Neuronal stem cell (in vitro differentiated cells): Measurements from ENCODE around the gene KCNAB1.
A peak's percentile ranks its signal among the peaks of the same experiment; 100 is the strongest.
"Not testable (repeated sequence)": the region's sequence is repeated elsewhere in the genome, so short reads cannot be mapped to it uniquely, and the experiment has no call there.

ENCODE experiments used
- DNase-seq: peaks from one replicate; pipeline ENCODE4 v3.0.0-alpha.2; 2013; ENCODE audit warnings: low spot score
- H2AFZ ChIP-seq: one replicate; pipeline ENCODE4 v1.6.1; 2013; ENCODE audit warnings: mild to moderate bottlenecking, low read length, inconsistent platforms
- H2AK5ac ChIP-seq: 2 replicates; pipeline ENCODE4 v1.6.1; 2013; ENCODE audit warnings: low read depth, mild to moderate bottlenecking, inconsistent platforms, low read length, moderate library complexity, mixed read lengths
- H2BK120ac ChIP-seq: 2 replicates; pipeline ENCODE4 v1.6.1; 2013; ENCODE audit warnings: low read depth, mild to moderate bottlenecking, inconsistent platforms, low read length, moderate library complexity, mixed read lengths
- H2BK12ac ChIP-seq: one replicate; pipeline ENCODE4 v1.6.1; 2013; ENCODE audit warnings: low read length, inconsistent platforms
- H2BK15ac ChIP-seq: 2 replicates; pipeline ENCODE4 v1.6.1; 2013; ENCODE audit warnings: mild to moderate bottlenecking, low read length, inconsistent platforms, mixed read lengths
- H2BK5ac ChIP-seq: one replicate; pipeline ENCODE4 v1.6.1; 2013; ENCODE audit warnings: inconsistent platforms, mild to moderate bottlenecking, low read length, moderate library complexity
- H3K14ac ChIP-seq: one replicate; pipeline ENCODE4 v1.6.1; 2013; ENCODE audit warnings: low read length, inconsistent platforms
- H3K18ac ChIP-seq: 2 replicates; pipeline ENCODE4 v1.6.1; 2013; ENCODE audit warnings: low read length, inconsistent platforms
- H3K23ac ChIP-seq: 2 replicates; pipeline ENCODE4 v1.6.1; 2013; ENCODE audit warnings: low read depth, mild to moderate bottlenecking, mixed read lengths, low read length, inconsistent platforms; ENCODE audit not compliant: poor library complexity
- H3K27ac ChIP-seq: replicated peaks from 3 replicates; pipeline ENCODE4 v1.5.1; 2013; ENCODE audit warnings: low read length, inconsistent platforms
- H3K27me3 ChIP-seq, 3 experiments: 2 replicates each; pipeline ENCODE4 v1.6.1; 2013; ENCODE audit warnings: low read length in 3 of 3, mild to moderate bottlenecking in 2 of 3, inconsistent platforms in 1 of 3, low read depth in 1 of 3, mixed read lengths in 1 of 3, moderate library complexity in 1 of 3; ENCODE audit not compliant: control insufficient read depth in 3 of 3, insufficient read depth in 3 of 3
- H3K36me3 ChIP-seq, 2 donors: replicated peaks in 1 of 2; 2 replicates each; pipeline ENCODE4 v1.6.1; 2013; ENCODE audit warnings: low read length in 2 of 2; ENCODE audit not compliant: control insufficient read depth in 2 of 2, insufficient read depth in 2 of 2
- H3K4ac ChIP-seq: 2 replicates; pipeline ENCODE4 v1.6.1; 2013; ENCODE audit warnings: inconsistent platforms, mild to moderate bottlenecking, low read length, moderate library complexity
- H3K4me1 ChIP-seq, 2 donors: 1 replicate in 1 of 2; 2 replicates in 1 of 2; pipeline ENCODE4 v1.6.1; 2013; ENCODE audit warnings: low read length in 2 of 2, low read depth in 1 of 2; ENCODE audit not compliant: control insufficient read depth in 2 of 2, insufficient read depth in 1 of 2
- H3K4me2 ChIP-seq: one replicate; pipeline ENCODE4 v1.6.1; 2013; ENCODE audit warnings: mild to moderate bottlenecking, low read length, inconsistent platforms; ENCODE audit not compliant: insufficient read depth, poor library complexity, severe bottlenecking
- H3K4me3 ChIP-seq, 2 donors: 2 replicates each; pipeline ENCODE4 v1.5.1; 2013; ENCODE audit warnings: low read length in 2 of 2, mild to moderate bottlenecking in 2 of 2, inconsistent platforms in 1 of 2, moderate library complexity in 1 of 2
- H3K79me1 ChIP-seq: one replicate; pipeline ENCODE4 v1.6.1; 2013; ENCODE audit warnings: low read depth, mild to moderate bottlenecking, inconsistent platforms, low read length, moderate library complexity
- H3K9ac ChIP-seq: one replicate; pipeline ENCODE4 v1.6.1; 2013; ENCODE audit warnings: mild to moderate bottlenecking, low read depth, low read length, inconsistent platforms; ENCODE audit not compliant: poor library complexity
- H3K9me3 ChIP-seq, 2 donors: replicated peaks in 1 of 2; 2 replicates each; pipeline versions ENCODE3 to v1.6.1; 2013; ENCODE audit warnings: low read length in 2 of 2, mild to moderate bottlenecking in 2 of 2, inconsistent platforms in 1 of 2, low read depth in 1 of 2, mixed read lengths in 1 of 2, moderate library complexity in 1 of 2; ENCODE audit not compliant: control insufficient read depth in 2 of 2, insufficient read depth in 1 of 2
- H4K8ac ChIP-seq: one replicate; pipeline ENCODE4 v1.6.1; 2013; ENCODE audit warnings: low read depth, mild to moderate bottlenecking, inconsistent platforms, low read length, moderate library complexity
- H4K91ac ChIP-seq: one replicate; pipeline ENCODE4 v1.6.1; 2013; ENCODE audit warnings: low read length, low read depth, mild to moderate bottlenecking, inconsistent platforms; ENCODE audit not compliant: poor library complexity
- WGBS, 2 donors: extraction: QIAGEN DNeasy Blood & Tissue Kit; methylation state at CpG; one replicate each; pipeline ENCODE4 v1.1.7; 2013; ENCODE audit warnings: missing lambda C conversion rate in 2 of 2, mixed read lengths in 1 of 2; ENCODE audit not compliant: insufficient read length in 2 of 2, insufficient replicate concordance in 1 of 2; ENCODE audit errors: extremely low coverage in 2 of 2; 5-methylcytosine and 5-hydroxymethylcytosine counted together

The KCNAB1 gene

GRCh38 chr3:156197152-156197551 is 76.8 kb downstream of the KCNAB1 start:
- not testable (repeated sequence) for H3K18ac ChIP-seq, H4K8ac ChIP-seq, H3K9me3 ChIP-seq, H2AK5ac ChIP-seq, H3K79me1 ChIP-seq, H3K36me3 ChIP-seq, H3K14ac ChIP-seq, H3K27ac ChIP-seq, H4K91ac ChIP-seq, H3K4me1 ChIP-seq, H3K9ac ChIP-seq, H3K23ac ChIP-seq, DNase-seq, H2BK15ac ChIP-seq, H2BK120ac ChIP-seq, H2BK5ac ChIP-seq, H3K4me3 ChIP-seq, H3K27me3 ChIP-seq, H3K4ac ChIP-seq, H2AFZ ChIP-seq, H3K4me2 ChIP-seq, H2BK12ac ChIP-seq
- no CpG with 5 or more reads among the region's 3 CpGs for WGBS, 2 donors

GRCh38 chr3:156201411-156202405 is 81.3 kb downstream of the KCNAB1 start:
- Histone ChIP-seq H2AK5ac (no peak overlapping the region), H3K4me1 (peaks cover 0 to 2% of the 10 kb centered on the region in 2 donors), H2BK120ac (no peak overlapping the region), H3K27me3 (peaks cover 0 to 2% (median 0%) of the 10 kb centered on the region in 3 experiments), H3K14ac (no peak overlapping the region), H3K23ac (no peak overlapping the region), H3K4me2 (no peak overlapping the region), H2BK12ac (no peak overlapping the region), H3K18ac (no peak overlapping the region), H3K9ac (no peak overlapping the region), H2BK15ac (no peak overlapping the region), H2BK5ac (peak overlapping the region; percentile 16), H3K27ac (no peak overlapping the region), H3K36me3 (no peaks in the 10 kb centered on the region), H4K91ac (no peak overlapping the region), H4K8ac (no peak overlapping the region), H3K4me3 (no peak overlapping the region), H3K79me1 (no peaks in the 10 kb centered on the region), H2AFZ (no peak overlapping the region), H3K9me3 (no peaks in the 10 kb centered on the region), H3K4ac (no peak overlapping the region)
- no CpG with 5 or more reads among the region's 8 CpGs for WGBS, 2 donors
- DNase-seq: no peak

GRCh38 chr3:156206157-156206556 is 85.8 kb downstream of the KCNAB1 start:
- no peak overlapping the region for H2BK5ac ChIP-seq
- no peak overlapping the region for H3K9ac ChIP-seq

GRCh38 chr3:156207802-156208685 is 87.7 kb downstream of the KCNAB1 start:
- Histone ChIP-seq H3K27ac (no peak overlapping the region), H2BK12ac (no peak overlapping the region)
- WGBS, 2 donors: no CpG with 5 or more reads among the region's 4 CpGs

More at GRCh38 chr3:156206157-156206556, 85.8 kb downstream of the KCNAB1 start:
- no peak overlapping the region for H2BK15ac ChIP-seq
- H4K8ac ChIP-seq: no peak overlapping the region
- H3K27me3 ChIP-seq: peaks cover 0 to 2% (median 0%) of the 10 kb centered on the region in 3 experiments
- no peak overlapping the region for H3K4ac ChIP-seq
- DNase-seq: no peak
- H2BK120ac ChIP-seq: no peak overlapping the region
- H3K4me1 ChIP-seq: peaks cover 0 to 4% of the 10 kb centered on the region in 2 donors
- no peak overlapping the region for H3K18ac ChIP-seq
- no peak overlapping the region for H2BK12ac ChIP-seq
- no peak overlapping the region for H3K14ac ChIP-seq
- H3K79me1 ChIP-seq: no peaks in the 10 kb centered on the region
- H4K91ac ChIP-seq: no peak overlapping the region
- no peak overlapping the region for H3K23ac ChIP-seq
- H3K9me3 ChIP-seq: no peaks in the 10 kb centered on the region
- no peak overlapping the region for H3K4me2 ChIP-seq
- H3K36me3 ChIP-seq: no peaks in the 10 kb centered on the region
- no peak overlapping the region for H3K27ac ChIP-seq
- no peak overlapping the region for H2AFZ ChIP-seq
- H3K4me3 ChIP-seq: no peak overlapping the region
- H2AK5ac ChIP-seq: no peak overlapping the region

More at GRCh38 chr3:156207802-156208685, 87.7 kb downstream of the KCNAB1 start:
- Histone ChIP-seq H4K8ac (no peak overlapping the region), H3K9ac (no peak overlapping the region), H3K27me3 (no peaks in the 10 kb centered on the region), H3K9me3 (no peaks in the 10 kb centered on the region), H4K91ac (no peak overlapping the region), H3K4me2 (no peak overlapping the region), H2AK5ac (no peak overlapping the region), H2BK5ac (no peak overlapping the region), H3K14ac (no peak overlapping the region), H2AFZ (no peak overlapping the region), H3K4ac (no peak overlapping the region), H3K18ac (no peak overlapping the region), H2BK120ac (no peak overlapping the region), H3K36me3 (no peaks in the 10 kb centered on the region), H3K4me1 (peaks cover 0 to 4% of the 10 kb centered on the region in 2 donors), H3K4me3 (no peak overlapping the region), H3K23ac (no peak overlapping the region), H3K79me1 (no peaks in the 10 kb centered on the region), H2BK15ac (no peak overlapping the region)
- DNase-seq: no peak
